GM23338 (cell line): ENCODE data around the gene SRCIN1. TPM values are rescaled to one million over a fixed set of nuclear protein-coding genes. Genes with fewer than 3 reads are reported as not detected.
A peak's percentile ranks its signal among the peaks of the same experiment; 100 is the strongest.

Experiments
- ATAC-seq: fragments of 200-7000 bp; cut with Tn5 transposase; 3 replicates; pipeline ENCODE4 v1.9.1; 2020
- DNase-seq: peaks from one replicate; pipeline ENCODE4 v3.0.0-alpha.2; 2015; ENCODE audit warnings: low spot score
- H2AFZ ChIP-seq: fragments of 200-600 bp; sonication (generic); 2 replicates; pipeline ENCODE4 v1.8.0; 2016; ENCODE audit warnings: antibody characterized with exemption, mild to moderate bottlenecking, moderate library complexity
- H3F3A ChIP-seq: fragments of 200-600 bp; sonication (generic); replicated peaks from 2 replicates; pipeline ENCODE4 v1.8.0; 2017; ENCODE audit warnings: antibody characterized with exemption, mixed run types, low read depth
- H3K27ac ChIP-seq: fragments of 200-600 bp; sonication (generic); 2 replicates; pipeline ENCODE4 v1.6.1; 2016; ENCODE audit warnings: low read depth
- H3K27me3 ChIP-seq: fragments of 200-600 bp; sonication (generic); 2 replicates; pipeline ENCODE4 v1.8.0; 2016; ENCODE audit warnings: mild to moderate bottlenecking, mixed run types, moderate library complexity; ENCODE audit not compliant: insufficient read depth
- H3K36me3 ChIP-seq: fragments of 200-600 bp; sonication (generic); 2 replicates; pipeline ENCODE4 v1.8.0; 2016; ENCODE audit warnings: mild to moderate bottlenecking; ENCODE audit not compliant: insufficient read depth
- H3K4me1 ChIP-seq: fragments of 200-600 bp; sonication (generic); 2 replicates; pipeline ENCODE4 v1.8.0; 2016; ENCODE audit warnings: mild to moderate bottlenecking, moderate library complexity; ENCODE audit not compliant: insufficient read depth
- H3K4me2 ChIP-seq: fragments of 200-600 bp; sonication (generic); 2 replicates; pipeline ENCODE4 v1.7.1; 2017; ENCODE audit warnings: mixed run types
- H3K4me3 ChIP-seq: fragments of 200-600 bp; sonication (generic); 2 replicates; pipeline ENCODE4 v1.6.1; 2016; ENCODE audit warnings: mixed run types
- H3K79me2 ChIP-seq: fragments of 200-600 bp; sonication (generic); replicated peaks from 2 replicates; pipeline ENCODE4 v1.8.0; 2017; ENCODE audit warnings: mild to moderate bottlenecking; ENCODE audit not compliant: insufficient read depth
- H3K9me2 ChIP-seq: fragments of 200-600 bp; sonication (generic); 2 replicates; pipeline ENCODE4 v1.8.0; 2017; ENCODE audit not compliant: insufficient read depth
- H4K20me1 ChIP-seq: fragments of 200-600 bp; sonication (generic); replicated peaks from 2 replicates; pipeline ENCODE4 v1.8.0; 2017; ENCODE audit warnings: mild to moderate bottlenecking; ENCODE audit not compliant: insufficient read depth
- H3K27ac Mint-ChIP-seq: 2 replicates; pipeline ENCODE4 v1.8.0; 2020; ENCODE audit warnings: inconsistent platforms, mild to moderate bottlenecking, moderate library complexity, mixed read lengths
- H3K27me3 Mint-ChIP-seq: 3 replicates; pipeline ENCODE4 v1.8.0; 2022; ENCODE audit warnings: low read depth, mild to moderate bottlenecking, moderate library complexity, mixed read lengths, inconsistent platforms; ENCODE audit not compliant: insufficient read depth, poor library complexity
- H3K36me3 Mint-ChIP-seq: 3 replicates; pipeline ENCODE4 v1.8.0; 2021; ENCODE audit warnings: low read depth, mild to moderate bottlenecking, inconsistent platforms, moderate library complexity, mixed read lengths
- H3K4me1 Mint-ChIP-seq: 3 replicates; pipeline ENCODE4 v1.8.0; 2020; ENCODE audit warnings: mild to moderate bottlenecking, inconsistent platforms, mixed read lengths
- H3K4me3 Mint-ChIP-seq: 3 replicates; pipeline ENCODE4 v1.8.0; 2021; ENCODE audit warnings: moderate library complexity, mild to moderate bottlenecking, inconsistent platforms, mixed read lengths
- H3K9me3 Mint-ChIP-seq: 3 replicates; pipeline ENCODE4 v1.8.0; 2020; ENCODE audit warnings: moderate library complexity, mild to moderate bottlenecking, inconsistent platforms, mixed read lengths
- CREB1 ChIP-seq: fragments of 250-450 bp; sonication (Bioruptor Pico); IDR thresholded peaks from 2 replicates; pipeline ENCODE4 v1.5.0; 2020; ENCODE audit warnings: low read depth, mild to moderate bottlenecking, moderate library complexity
- CTCF ChIP-seq, 2 experiments: fragments of 200-600 bp in 1 of 2; sonication (generic) in 1 of 2; conservative IDR thresholded peaks; 2 replicates each; pipeline versions ENCODE4 v1.5.1 to v1.6.1; 2016 to 2017; ENCODE audit warnings: antibody characterized with exemption in 2 of 2, low read depth in 2 of 2, mild to moderate bottlenecking in 2 of 2, moderate library complexity in 1 of 2
- ETS1 ChIP-seq: IDR thresholded peaks from 2 replicates; pipeline ENCODE4 v1.6.1; 2016; ENCODE audit warnings: antibody characterized with exemption
- EZH2 ChIP-seq: fragments of 200-600 bp; sonication (generic); IDR thresholded peaks from one replicate; pipeline ENCODE4 v1.8.0; 2017; ENCODE audit warnings: antibody characterized with exemption, mild to moderate bottlenecking, low read depth; ENCODE audit not compliant: unreplicated experiment
- EZH2phosphoT487 ChIP-seq: fragments of 200-600 bp; sonication (generic); IDR thresholded peaks from one replicate; pipeline ENCODE4 v1.8.1; 2018; ENCODE audit warnings: antibody characterized with exemption; ENCODE audit not compliant: unreplicated experiment
- JUNB ChIP-seq: IDR thresholded peaks from one replicate; pipeline ENCODE4 v1.6.1; 2016; ENCODE audit warnings: antibody characterized with exemption; ENCODE audit not compliant: unreplicated experiment
- POLR2AphosphoS5 ChIP-seq: IDR thresholded peaks from 2 replicates; pipeline ENCODE4 v1.6.1; 2016; ENCODE audit warnings: antibody characterized with exemption, low read depth
- REST ChIP-seq: IDR thresholded peaks from one replicate; pipeline ENCODE4 v1.6.1; 2018; ENCODE audit warnings: antibody characterized with exemption; ENCODE audit not compliant: unreplicated experiment
- ZNF114 ChIP-seq: fragments of 250-450 bp; sonication (Bioruptor Pico); IDR thresholded peaks from 2 replicates; pipeline ENCODE4 v1.5.0; 2020; ENCODE audit warnings: mild to moderate bottlenecking, moderate library complexity
- ZNF462 ChIP-seq: fragments of 250-450 bp; sonication (Bioruptor Pico); IDR thresholded peaks from 2 replicates; pipeline ENCODE4 v1.5.0; 2020; ENCODE audit warnings: mild to moderate bottlenecking, moderate library complexity
- polyA plus RNA-seq: library from polyadenylated mRNA; unstranded; fragments of >200 nt; fragmentation: Nextera tagmentation; extraction: Ambion mirVana; gene quantifications from 2 replicates; pipeline ENCODE4 v1.2.1, GENCODE V29; 2016
- total RNA-seq: library from RNA; depleted of rRNA; stranded (reverse); fragments of >200 nt; shearing (Covaris generic); gene quantifications from 2 replicates; pipeline ENCODE4 v1.2.3, GENCODE V29; 2014

Gene SRCIN1
- total and polyA plus RNA-seq, 2 experiments from 2014 or later: 0.87 to 2.2 TPM

- no peak for TF ChIP-seq ETS1
- TF ChIP-seq JUNB: no peak
- TF ChIP-seq EZH2: no peak
- TF ChIP-seq POLR2AphosphoS5: no peak
- TF ChIP-seq REST: no peak
- no peak for TF ChIP-seq ZNF114
- TF ChIP-seq CREB1 (CRISPR knock-in tag): no peak
Measured at GRCh38 chr17:38605411-38605840, 326 bp downstream of the SRCIN1 start (continued).

DNA sequence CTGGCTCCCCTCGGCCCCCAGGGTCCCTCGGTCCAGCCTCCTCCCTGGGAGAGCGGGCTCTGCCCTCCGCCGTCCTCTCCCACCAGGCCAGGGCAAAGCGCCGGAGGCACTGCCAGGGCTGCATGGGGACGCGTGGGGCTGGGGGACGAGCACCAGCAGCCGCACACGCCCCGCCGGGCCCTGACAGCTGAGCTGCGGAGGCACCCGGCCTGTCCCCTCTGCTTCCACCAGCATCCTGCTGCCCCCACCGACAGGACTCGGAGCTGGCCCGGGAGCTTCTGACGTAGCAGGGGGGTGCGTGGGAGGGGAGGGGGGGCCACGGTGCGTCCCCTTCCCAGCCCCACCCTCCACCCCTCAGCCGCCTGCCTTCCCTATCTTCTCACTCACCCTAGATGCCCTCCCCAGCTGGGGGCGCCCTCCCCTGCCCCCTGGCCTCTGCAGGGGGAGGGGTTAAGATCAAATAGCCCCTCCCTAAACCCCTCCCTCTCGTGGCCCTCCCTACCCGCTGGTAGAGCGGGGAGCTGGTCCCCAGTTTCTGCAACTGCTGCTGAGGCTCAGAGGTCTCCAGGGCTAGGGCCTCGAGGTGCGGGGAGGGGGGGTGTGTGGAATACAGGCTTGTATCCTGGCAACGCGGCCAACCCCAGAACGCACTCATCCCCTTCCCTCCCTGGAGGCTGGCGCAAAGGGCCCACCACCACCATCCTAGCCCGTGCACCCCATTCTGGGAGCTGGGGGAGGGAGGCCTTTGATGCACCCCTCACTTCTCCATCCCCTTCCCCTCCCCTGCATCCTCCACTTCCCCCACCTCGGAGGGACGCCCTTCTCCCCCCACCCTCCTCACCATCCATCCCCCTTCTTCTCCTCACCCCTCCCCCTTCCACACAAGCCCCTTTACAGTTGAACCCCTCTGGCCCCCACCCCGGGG lies 1.0 kb downstream of the SRCIN1 start:
- peaks cover 73% of the 10 kb centered on the region for H3K4me1 ChIP-seq
- Mint-ChIP-seq H3K9me3 (no peaks in the 10 kb centered on the region; the same call in 2 of the 3 replicates), H3K27me3 (peaks cover 58% of the 10 kb centered on the region), H3K4me1 (peaks cover 73% of the 10 kb centered on the region), H3K36me3 (no peaks in the 10 kb centered on the region), H3K27ac (no peak overlapping the region), H3K4me3 (peak overlapping the region; percentile 72)
- peak overlapping the region; percentile 90 for H3K4me2 ChIP-seq
- 0 out of 2 replicates have a peak, but pooled peaks have one; percentile 27 for TF ChIP-seq POLR2AphosphoS5
- no peak for TF ChIP-seq EZH2phosphoT487
- no peak for TF ChIP-seq JUNB
- peak; percentile 44; the same call in 1 of the 2 replicates for TF ChIP-seq CREB1 (CRISPR knock-in tag)
- TF ChIP-seq CTCF (conservative IDR thresholded peaks at IDR 0.05; ENCODE audit: low read depth in 2 of 2): peak; percentile 51 to 56
- TF ChIP-seq ZNF462 (CRISPR knock-in tag): no peak
- peak overlapping the region; percentile 47; the same call in 1 of the 2 replicates for H2AFZ ChIP-seq
- no peaks in the 10 kb centered on the region for H4K20me1 ChIP-seq
- no peak overlapping the region for H3K27ac ChIP-seq
- peak; percentile 4 for ATAC-seq
- H3F3A ChIP-seq: peaks cover 19% of the 10 kb centered on the region
- H3K27me3 ChIP-seq: peaks cover 76% of the 10 kb centered on the region
- peak; percentile 82 for DNase-seq
- no peaks in the 10 kb centered on the region for H3K9me2 ChIP-seq
- H3K79me2 ChIP-seq: no peaks in the 10 kb centered on the region
- H3K36me3 ChIP-seq: no peaks in the 10 kb centered on the region
- H3K4me3 ChIP-seq: peak overlapping the region; percentile 64
